HCT116 (cell line): ENCODE results near the gene PSMA7. TPM values are rescaled to one million over a fixed set of nuclear protein-coding genes. Genes with fewer than 3 reads are reported as not detected.

Experiments used
- ATAC-seq: fragments of 200-7000 bp; cut with Tn5 transposase; 2 replicates; pipeline ENCODE4 v1.9.1; 2020; ENCODE audit warnings: mild to moderate bottlenecking, moderate library complexity
- BruUV-seq: library from RNA; stranded (reverse); fragments of 400-500 nt; replicated peaks from 2 replicates; lab custom pipeline; 2021; lab: Mats Ljungman, UMichigan
- CTCF ChIA-PET: fragments of 300-600 bp; sonication (Branson Sonifier 250); formaldehyde crosslinking; loops from one replicate; lab custom pipeline; 2021; ENCODE audit warnings: antibody characterized with exemption; lab: Charles Lee
- POLR2A ChIA-PET: fragments of 300-600, 350-600 bp; sonication (Branson Sonifier 250); formaldehyde crosslinking; loops from one replicate; lab custom pipeline; 2021; ENCODE audit warnings: antibody characterized with exemption; lab: Charles Lee
- RAD21 ChIA-PET, 2 experiments: fragments of 300-600 bp; sonication (Branson Sonifier 250); formaldehyde crosslinking; loops; one replicate each; lab custom pipeline; 2023; ENCODE audit warnings: low total read pairs in 2 of 2; ENCODE audit not compliant: uncharacterized antibody in 2 of 2, unreplicated experiment in 2 of 2, low non-redundant PET in 1 of 2; lab: Charles Lee
- DNase-seq: peaks from one replicate; pipeline ENCODE4 v3.0.0-alpha.2; 2010; ENCODE audit warnings: low read depth, low spot score
- H2AFZ ChIP-seq: fragments of 200-600 bp; shearing (Covaris generic), sonication (generic); 2 replicates; pipeline ENCODE4 v1.6.1; 2017; ENCODE audit warnings: low read depth, mixed run types, mixed read lengths, antibody characterized with exemption, low read length; ENCODE audit not compliant: poor library complexity, severe bottlenecking
- H3K27ac ChIP-seq: 2 replicates; pipeline ENCODE4 v1.5.1; 2012; ENCODE audit warnings: low read depth, low read length
- H3K27me3 ChIP-seq: fragments of 200-600 bp; sonication (generic); 2 replicates; pipeline ENCODE4 v1.6.1; 2016; ENCODE audit warnings: mixed run types, low read length, mixed read lengths; ENCODE audit not compliant: insufficient read depth
- H3K36me3 ChIP-seq, 2 experiments: fragments of 200-500 bp in 1 of 2; fragments of 200-600 bp in 1 of 2; sonication (Bioruptor generic) in 1 of 2; sonication (generic) in 1 of 2; 2 replicates each; pipeline versions ENCODE4 v1.5.1 to v1.6.1; 2014 to 2016; ENCODE audit warnings: low read length in 2 of 2, inconsistent platforms in 1 of 2, mixed read lengths in 1 of 2, mixed run types in 1 of 2; ENCODE audit not compliant: insufficient read depth in 2 of 2, control insufficient read depth in 1 of 2
- H3K4me1 ChIP-seq, 2 experiments: fragments of 200-600 bp in 1 of 2; sonication (generic) in 1 of 2; 2 replicates each; pipeline versions ENCODE4 v1.5.1 to v1.6.1; 2012 to 2017; ENCODE audit warnings: low read length in 2 of 2, inconsistent platforms in 1 of 2, mild to moderate bottlenecking in 1 of 2, mixed read lengths in 1 of 2, mixed run types in 1 of 2, moderate library complexity in 1 of 2; ENCODE audit not compliant: insufficient read depth in 2 of 2, control insufficient read depth in 1 of 2
- H3K4me2 ChIP-seq: fragments of 200-600 bp; sonication (generic); 2 replicates; pipeline ENCODE4 v1.6.1; 2017; ENCODE audit warnings: mixed run types, low read length, mixed read lengths
- H3K4me3 ChIP-seq, 2 experiments: fragments of 200-600 bp in 1 of 2; sonication (generic) in 1 of 2; replicated peaks in 1 of 2; 2 replicates each; pipeline ENCODE4 v1.5.1; 2011 to 2016; ENCODE audit warnings: low read length in 2 of 2, control low read depth in 1 of 2, low read depth in 1 of 2, mild to moderate bottlenecking in 1 of 2, mixed read lengths in 1 of 2, mixed run types in 1 of 2
- H3K79me2 ChIP-seq: fragments of 200-600 bp; sonication (generic); 2 replicates; pipeline ENCODE4 v1.6.1; 2017; ENCODE audit warnings: mild to moderate bottlenecking, mixed run types, low read length, moderate library complexity, mixed read lengths; ENCODE audit not compliant: insufficient read depth
- H3K9ac ChIP-seq: fragments of 200-600 bp; sonication (generic); 2 replicates; pipeline ENCODE4 v1.6.1; 2016; ENCODE audit warnings: low read length, mixed read lengths
- H3K9me2 ChIP-seq: fragments of 200-600 bp; sonication (generic), shearing (Covaris generic); 2 replicates; pipeline ENCODE4 v1.6.1; 2017; ENCODE audit warnings: mixed run types, mild to moderate bottlenecking, moderate library complexity; ENCODE audit not compliant: insufficient read depth
- H3K9me3 ChIP-seq, 2 experiments: fragments of 200-500 bp in 1 of 2; fragments of 200-600 bp in 1 of 2; sonication (Bioruptor generic) in 1 of 2; sonication (generic) in 1 of 2; 2 replicates each; pipeline ENCODE4 v1.6.1; 2014 to 2017; ENCODE audit warnings: low read length in 2 of 2, mixed read lengths in 2 of 2, inconsistent platforms in 1 of 2, low read depth in 1 of 2, mild to moderate bottlenecking in 1 of 2, mixed run types in 1 of 2, moderate library complexity in 1 of 2; ENCODE audit not compliant: control insufficient read depth in 1 of 2, insufficient read depth in 1 of 2
- H4K20me1 ChIP-seq: fragments of 200-600 bp; sonication (generic), shearing (Covaris generic); 2 replicates; pipeline ENCODE4 v1.6.1; 2017; ENCODE audit warnings: mixed run types, mild to moderate bottlenecking, moderate library complexity; ENCODE audit not compliant: insufficient read depth
- ATF3 ChIP-seq: IDR thresholded peaks from 2 replicates; pipeline ENCODE4 v1.6.1; 2012
- CBX3 ChIP-seq: IDR thresholded peaks from 2 replicates; pipeline ENCODE4 v1.6.1; 2012; ENCODE audit warnings: low read depth
- CTCF ChIP-seq, 3 experiments: fragments of 200-600 bp in 1 of 3; sonication (generic) in 1 of 3; IDR thresholded peaks in 2 of 3; conservative IDR thresholded peaks in 1 of 3; 2 replicates each; pipeline ENCODE4 v1.5.1; 2012 to 2017; ENCODE audit warnings: low read depth in 2 of 3, low read length in 2 of 3, antibody characterized with exemption in 1 of 3, borderline replicate concordance in 1 of 3, control low read depth in 1 of 3, mild to moderate bottlenecking in 1 of 3, mixed read lengths in 1 of 3, mixed run types in 1 of 3, moderate library complexity in 1 of 3; ENCODE audit not compliant: insufficient read depth in 1 of 3
- ELF1 ChIP-seq: IDR thresholded peaks from 2 replicates; pipeline ENCODE4 v1.6.1; 2012; ENCODE audit warnings: low read depth, borderline replicate concordance
- EZH2 ChIP-seq: fragments of 200-600 bp; sonication (generic); IDR thresholded peaks from 2 replicates; pipeline ENCODE4 v1.6.1; 2017; ENCODE audit warnings: antibody characterized with exemption, mixed run types
- FOSL1 ChIP-seq: IDR thresholded peaks from 2 replicates; pipeline ENCODE4 v1.6.1; 2012; ENCODE audit warnings: low read depth
- JUND ChIP-seq: IDR thresholded peaks from 2 replicates; pipeline ENCODE4 v1.6.1; 2012
- POLR2A ChIP-seq: IDR thresholded peaks from 2 replicates; pipeline ENCODE4 v1.7.0; 2011; ENCODE audit warnings: borderline replicate concordance; ENCODE audit not compliant: insufficient read depth, insufficient read length; ENCODE audit errors: extremely low read depth
- POLR2AphosphoS5 ChIP-seq: IDR thresholded peaks from 2 replicates; pipeline ENCODE4 v1.6.1; 2011; ENCODE audit warnings: mild to moderate bottlenecking, low read depth, low read length, moderate library complexity
- RAD21 ChIP-seq: IDR thresholded peaks from 2 replicates; pipeline ENCODE4 v1.6.1; 2012; ENCODE audit warnings: low read depth, mild to moderate bottlenecking
- SIN3A ChIP-seq: IDR thresholded peaks from 2 replicates; pipeline ENCODE4 v1.6.1; 2012; ENCODE audit warnings: low read depth
- SP1 ChIP-seq: IDR thresholded peaks from 2 replicates; pipeline ENCODE4 v1.6.1; 2012; ENCODE audit warnings: low read depth
- SRF ChIP-seq: IDR thresholded peaks from 2 replicates; pipeline ENCODE4 v1.6.1; 2012; ENCODE audit warnings: low read depth
- ZFX ChIP-seq: fragments of 450-650 bp; IDR thresholded peaks from 2 replicates; pipeline ENCODE4 v1.6.1; 2017
- intact Hi-C: fragments of 100-400 bp; cut with micrococcal nuclease; formaldehyde crosslinking; loops from 2 replicates; pipeline ENCODE4 v1.10.0; 2022
- total RNA-seq: library from RNA; stranded (reverse); gene quantifications from one replicate; pipeline ENCODE4 v1.2.1, GENCODE V29; 2021; ENCODE audit not compliant: unreplicated experiment
- TF ChIP-seq, protein P1 (sequence below): IDR thresholded peaks from 2 replicates; pipeline ENCODE4 v1.6.1; 2012; ENCODE audit warnings: low read depth

Gene PSMA7
- total RNA-seq, 1 experiment from 2014 or later = 364 TPM

DNA sequence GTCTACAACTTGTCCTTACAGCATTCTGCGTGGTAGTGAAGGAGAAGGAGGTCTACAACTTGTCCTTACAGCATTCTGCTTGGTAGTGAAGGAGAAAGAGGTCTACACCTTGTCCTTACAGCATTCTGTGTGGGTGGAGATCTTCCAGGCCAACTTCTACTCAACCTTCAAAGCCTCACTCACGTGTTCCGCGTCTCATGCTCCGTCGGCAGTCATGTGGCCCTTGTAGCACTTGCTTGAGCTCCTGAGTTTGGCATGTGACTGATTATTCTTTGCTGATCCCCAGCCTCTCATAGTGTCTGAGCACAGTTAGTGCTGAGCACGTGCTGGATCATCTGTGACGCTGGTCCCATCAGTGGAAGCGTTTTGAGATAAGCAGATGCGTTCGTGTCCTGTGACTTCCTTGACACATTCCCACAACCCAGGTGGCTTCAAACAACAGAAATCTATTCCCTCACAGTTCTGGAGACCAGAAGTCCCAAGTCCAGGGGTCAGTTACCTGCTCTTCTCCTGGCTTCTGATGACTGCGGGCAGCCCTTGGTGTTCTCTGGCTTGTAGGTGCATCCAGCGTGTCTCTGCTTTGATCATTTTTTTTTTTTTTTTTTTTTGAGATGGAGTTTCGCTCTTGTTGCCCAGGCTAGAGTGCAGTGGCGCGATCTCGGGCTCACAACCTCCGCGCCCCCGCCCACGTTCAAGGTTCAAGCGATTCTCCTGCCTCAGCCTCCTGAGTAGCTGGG lies 3.0 kb upstream of the PSMA7 start (continued):
- TF ChIP-seq CTCF (IDR thresholded peaks at IDR 0.05 in 2 of 3, conservative IDR thresholded peaks at IDR 0.05 in 1 of 3; ENCODE audit: borderline replicate concordance in 1 of 3, insufficient read depth in 1 of 3, low read depth in 2 of 3, low read length in 2 of 3) (no peak), SIN3A (no peak), POLR2AphosphoS5 (no peak), FOSL1 (no peak)

- Histone ChIP-seq H3K4me2 (peak overlapping the region; percentile 95; the same call in 1 of the 2 replicates), H4K20me1 (peaks cover 33% of the 10 kb centered on the region; the same call in 1 of the 2 replicates), H3K36me3 (peaks cover 0 to 23% of the 10 kb centered on the region in 2 experiments; a peak in 3 of 4 replicates), H3K27ac (no peak overlapping the region), H3K9me3 (no peaks in the 10 kb centered on the region), H3K4me3 (no peak overlapping the region), H3K79me2 (peaks cover 89% of the 10 kb centered on the region), H3K9me2 (no peaks in the 10 kb centered on the region), H3K27me3 (no peaks in the 10 kb centered on the region), H3K9ac (no peak overlapping the region), H2AFZ (no peak overlapping the region), H3K4me1 (peaks cover 13 to 23% of the 10 kb centered on the region in 2 experiments)
- ATAC-seq (no peak), DNase-seq (no peak)
- intact Hi-C loops = no loop called here
- RAD21 ChIA-PET = no interaction called here
- CTCF ChIA-PET = no interaction called here
- POLR2A ChIA-PET = no interaction called here
- no TSS peak for BruUV-seq
- no peak for TF ChIP-seq JUND
- TF ChIP-seq EZH2 = no peak
- TF ChIP-seq CTCF (IDR thresholded peaks at IDR 0.05 in 2 of 3, conservative IDR thresholded peaks at IDR 0.05 in 1 of 3; ENCODE audit: borderline replicate concordance in 1 of 3, insufficient read depth in 1 of 3, low read depth in 2 of 3, low read length in 2 of 3) = no peak
- no peak for TF ChIP-seq SIN3A
- TF ChIP-seq POLR2A = no peak
- no peak for TF ChIP-seq SP1
- no peak for TF ChIP-seq FOSL1
- no peak for TF ChIP-seq CBX3
- no peak for TF ChIP-seq ATF3
- TF ChIP-seq ELF1 = no peak
- no peak for TF ChIP-seq RAD21
- TF ChIP-seq, protein P1, sequence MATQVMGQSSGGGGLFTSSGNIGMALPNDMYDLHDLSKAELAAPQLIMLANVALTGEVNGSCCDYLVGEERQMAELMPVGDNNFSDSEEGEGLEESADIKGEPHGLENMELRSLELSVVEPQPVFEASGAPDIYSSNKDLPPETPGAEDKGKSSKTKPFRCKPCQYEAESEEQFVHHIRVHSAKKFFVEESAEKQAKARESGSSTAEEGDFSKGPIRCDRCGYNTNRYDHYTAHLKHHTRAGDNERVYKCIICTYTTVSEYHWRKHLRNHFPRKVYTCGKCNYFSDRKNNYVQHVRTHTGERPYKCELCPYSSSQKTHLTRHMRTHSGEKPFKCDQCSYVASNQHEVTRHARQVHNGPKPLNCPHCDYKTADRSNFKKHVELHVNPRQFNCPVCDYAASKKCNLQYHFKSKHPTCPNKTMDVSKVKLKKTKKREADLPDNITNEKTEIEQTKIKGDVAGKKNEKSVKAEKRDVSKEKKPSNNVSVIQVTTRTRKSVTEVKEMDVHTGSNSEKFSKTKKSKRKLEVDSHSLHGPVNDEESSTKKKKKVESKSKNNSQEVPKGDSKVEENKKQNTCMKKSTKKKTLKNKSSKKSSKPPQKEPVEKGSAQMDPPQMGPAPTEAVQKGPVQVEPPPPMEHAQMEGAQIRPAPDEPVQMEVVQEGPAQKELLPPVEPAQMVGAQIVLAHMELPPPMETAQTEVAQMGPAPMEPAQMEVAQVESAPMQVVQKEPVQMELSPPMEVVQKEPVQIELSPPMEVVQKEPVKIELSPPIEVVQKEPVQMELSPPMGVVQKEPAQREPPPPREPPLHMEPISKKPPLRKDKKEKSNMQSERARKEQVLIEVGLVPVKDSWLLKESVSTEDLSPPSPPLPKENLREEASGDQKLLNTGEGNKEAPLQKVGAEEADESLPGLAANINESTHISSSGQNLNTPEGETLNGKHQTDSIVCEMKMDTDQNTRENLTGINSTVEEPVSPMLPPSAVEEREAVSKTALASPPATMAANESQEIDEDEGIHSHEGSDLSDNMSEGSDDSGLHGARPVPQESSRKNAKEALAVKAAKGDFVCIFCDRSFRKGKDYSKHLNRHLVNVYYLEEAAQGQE = no peak
- no peak for TF ChIP-seq ZFX
- no peak for TF ChIP-seq SRF
- TF ChIP-seq, all 23 proteins: peak for 0
Observed at GRCh38 chr20:62145688-62146018, 2.5 kb upstream of the PSMA7 start.
